ENCODE data around the gene OR10A5.
"Not testable (repeated sequence)": the region's sequence is repeated elsewhere in the genome, so short reads cannot be mapped to it uniquely, and the experiment has no call there.

OR10A5 gene

GRCh38 chr11:6876325-6876724 is 30.8 kb downstream of the OR10A5 start, which contains the start of gene OR10A4:
OR10A4 (plus strand) TSS chr11:6876625; CDS start chr11:6876648, 23 bp downstream.
- no peak for DNase-seq (ENCODE audit: low spot score)

GRCh38 chr11:6876914-6877313 is 31.4 kb downstream of the OR10A5 start:
- no peak for DNase-seq (ENCODE audit: low spot score)

DNA sequence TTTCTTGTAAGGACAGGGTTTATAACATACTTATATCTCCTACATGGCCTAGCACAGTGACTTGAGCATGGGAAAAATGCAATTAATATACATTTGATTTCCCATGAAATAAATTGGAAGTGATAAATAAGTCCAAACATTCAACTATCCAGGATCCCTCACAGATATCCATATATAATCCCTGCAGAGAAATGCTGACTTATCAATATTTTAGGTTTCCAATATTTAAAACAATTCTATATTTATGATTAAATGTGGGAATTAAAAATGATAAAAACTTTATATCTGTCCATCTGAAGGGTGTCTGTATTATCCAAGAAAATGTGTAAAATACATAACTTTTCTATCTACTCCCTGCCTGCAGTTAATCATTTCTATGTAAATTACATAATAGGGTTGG is 37.3 kb downstream of the OR10A5 start:
- no peak for DNase-seq (ENCODE audit: low spot score)

DNA sequence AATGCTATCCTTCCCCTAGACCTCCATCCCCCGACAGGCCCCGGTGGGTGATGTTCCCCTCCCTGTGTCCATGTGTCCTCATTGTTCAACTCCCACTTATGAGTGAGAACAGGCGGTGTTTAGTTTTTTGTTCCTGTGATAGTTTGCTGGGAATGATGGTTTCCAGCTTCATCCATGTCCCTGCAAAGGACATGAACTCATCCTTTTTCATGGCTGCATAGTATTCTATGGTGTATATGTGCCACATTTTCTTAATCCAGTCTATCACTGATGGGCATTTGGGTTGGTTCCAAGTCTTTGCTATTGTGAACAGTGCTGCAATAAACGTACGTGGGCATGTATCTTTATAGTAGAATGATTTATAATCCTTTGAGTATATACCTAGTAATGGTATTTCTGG is 42.2 kb downstream of the OR10A5 start:
- not testable (repeated sequence) for DNase-seq (ENCODE audit: low spot score)

DNA sequence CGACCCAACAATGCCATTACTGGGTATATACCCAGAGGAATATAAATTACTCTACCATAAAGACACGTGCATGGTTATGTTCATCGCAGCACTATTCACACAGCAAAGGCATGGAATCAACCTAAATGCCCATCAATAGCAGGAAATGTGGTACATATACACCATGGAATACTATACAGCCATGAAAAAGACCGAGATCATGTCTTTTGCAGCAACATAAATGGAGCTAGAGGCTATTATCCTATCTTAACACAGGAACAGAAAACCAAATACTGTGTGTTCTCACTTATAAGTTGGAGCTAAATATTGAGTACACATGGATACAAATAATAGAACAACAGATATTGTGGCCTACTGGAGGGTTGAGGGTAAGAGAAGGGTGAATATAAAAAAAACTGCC is 43.3 kb downstream of the OR10A5 start:
- DNase-seq (ENCODE audit: low spot score): no peak

GRCh38 chr11:6889835-6890234 is 44.4 kb downstream of the OR10A5 start:
- DNase-seq (ENCODE audit: low spot score): no peak

GRCh38 chr11:6892400-6892799 is 46.9 kb downstream of the OR10A5 start, which contains the start of gene OR2D2:
OR2D2 (minus strand) TSS chr11:6892500; CDS start chr11:6892500, 0 bp downstream.
- no peak for DNase-seq (ENCODE audit: low spot score)

GRCh38 chr11:6894097-6894496 is 48.6 kb downstream of the OR10A5 start:
- DNase-seq (ENCODE audit: low spot score): no peak

DNA sequence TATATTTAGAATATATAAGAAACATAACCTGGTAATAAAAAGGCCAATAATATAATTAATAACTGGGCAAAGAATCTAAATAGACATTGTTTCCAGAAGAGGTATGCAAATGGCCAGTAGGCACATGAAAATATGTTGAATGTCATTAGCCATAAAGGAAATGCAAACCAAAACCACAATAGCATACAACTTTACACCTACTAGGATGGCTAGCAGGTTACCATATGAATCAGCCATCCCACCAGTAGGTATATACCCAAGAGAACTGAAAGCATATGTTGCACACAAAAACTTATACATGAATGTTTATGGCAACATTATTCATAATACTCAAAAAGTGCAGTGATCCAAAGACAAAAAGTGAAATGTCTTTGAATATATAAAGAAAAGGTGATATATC is 49.5 kb downstream of the OR10A5 start:
- DNase-seq (ENCODE audit: low spot score): no peak
